GM12878 (cell line): ENCODE data around the gene CISTR. TPM values are rescaled to one million over a fixed set of nuclear protein-coding genes. Genes with fewer than 3 reads are reported as not detected.

Experiments used
- ATAC-seq: fragments of 200-7000 bp; cut with Tn5 transposase; 3 replicates; pipeline ENCODE4 v1.9.1; 2020; ENCODE audit warnings: mild to moderate bottlenecking, moderate library complexity
- BruUV-seq: library from RNA; stranded (reverse); fragments of 400-500 nt; replicated peaks from 2 replicates; lab custom pipeline; 2021; lab: Mats Ljungman, UMichigan
- CTCF ChIA-PET: fragments of 300-600 bp; sonication (Branson Sonifier 250); formaldehyde crosslinking; extraction: SDS; loops from one replicate; lab custom pipeline; 2021; ENCODE audit warnings: inconsistent platforms; lab: Yijun Ruan, JAX
- POLR2A ChIA-PET: fragments of 350-600 bp; formaldehyde crosslinking; extraction: SDS; loops from one replicate; lab custom pipeline; 2021; ENCODE audit warnings: inconsistent platforms; lab: Charles Lee
- RAD21 ChIA-PET: fragments of 300-600 bp; sonication (Branson Sonifier 250); formaldehyde crosslinking; loops from one replicate; lab custom pipeline; 2023; ENCODE audit warnings: antibody characterized with exemption; ENCODE audit not compliant: unreplicated experiment; lab: Charles Lee
- SMC1A ChIA-PET: fragments of 300-600 bp; sonication (Branson Sonifier 250); formaldehyde crosslinking; loops from one replicate; lab custom pipeline; 2023; ENCODE audit not compliant: unreplicated experiment, uncharacterized antibody; lab: Charles Lee
- DNase-seq: peaks from one replicate; pipeline ENCODE4 v3.0.0-alpha.2; 2011; ENCODE audit warnings: low read depth, low spot score
- FAIRE-seq: peaks from 3 replicates; lab custom pipeline; 2011; peaks lifted over from hg19 to GRCh38; lab: Jason Lieb, UNC
- H2AFZ ChIP-seq: 2 replicates; pipeline ENCODE4 v1.6.0; 2011; ENCODE audit warnings: low read depth, low read length, control low read depth; ENCODE audit not compliant: control insufficient read depth
- H3K27ac ChIP-seq: 2 replicates; pipeline ENCODE4 v1.5.1; 2011; ENCODE audit warnings: control low read depth; ENCODE audit not compliant: control insufficient read depth, insufficient read depth
- H3K27me3 ChIP-seq, 2 experiments: replicated peaks in 1 of 2; 2 replicates each; pipeline versions ENCODE4 v1.6.0 to v1.6.1; 2011; ENCODE audit warnings: low read length in 1 of 2; ENCODE audit not compliant: control insufficient read depth in 2 of 2, insufficient read depth in 2 of 2
- H3K36me3 ChIP-seq, 2 experiments: 2 replicates each; pipeline ENCODE4 v1.5.1; 2011; ENCODE audit warnings: low read length in 1 of 2; ENCODE audit not compliant: control insufficient read depth in 2 of 2, insufficient read depth in 2 of 2
- H3K4me1 ChIP-seq: 2 replicates; pipeline ENCODE4 v1.6.1; 2011; ENCODE audit warnings: mild to moderate bottlenecking, low read length, moderate library complexity, mixed read lengths; ENCODE audit not compliant: control insufficient read depth, insufficient read depth
- H3K4me2 ChIP-seq: 2 replicates; pipeline ENCODE4 v1.6.0; 2011; ENCODE audit warnings: control low read depth; ENCODE audit not compliant: control insufficient read depth, insufficient read depth
- H3K4me3 ChIP-seq: fragments of 200-600 bp; sonication (generic); 2 replicates; pipeline ENCODE4 v1.5.1; 2016
- H3K79me2 ChIP-seq: 2 replicates; pipeline ENCODE4 v1.6.0; 2011; ENCODE audit warnings: low read length; ENCODE audit not compliant: control insufficient read depth, insufficient read depth
- H3K9ac ChIP-seq: 2 replicates; pipeline ENCODE4 v1.8.0; 2011; ENCODE audit warnings: low read length, control low read depth, mixed read lengths; ENCODE audit not compliant: control insufficient read depth, insufficient read depth
- H3K9me3 ChIP-seq: replicated peaks from 3 replicates; pipeline ENCODE4 v1.5.1; 2011; ENCODE audit warnings: mild to moderate bottlenecking, low read length; ENCODE audit not compliant: control insufficient read depth, insufficient read depth
- H4K20me1 ChIP-seq: 2 replicates; pipeline ENCODE4 v1.6.0; 2011; ENCODE audit not compliant: control insufficient read depth, insufficient read depth
- BMI1 ChIP-seq: fragments of 450-650 bp; IDR thresholded peaks from 2 replicates; pipeline ENCODE4 v1.6.1; 2016; ENCODE audit warnings: mild to moderate bottlenecking, moderate library complexity, borderline replicate concordance
- DPF2 ChIP-seq: fragments of 450-650 bp; IDR thresholded peaks from 2 replicates; pipeline ENCODE4 v1.6.1; 2017; ENCODE audit warnings: mild to moderate bottlenecking
- JUND ChIP-seq: IDR thresholded peaks from 2 replicates; pipeline ENCODE4 v1.6.1; 2012; ENCODE audit warnings: low read depth, mild to moderate bottlenecking, low read length, improper control_type of control experiment, moderate library complexity
- TBL1XR1 ChIP-seq: IDR thresholded peaks from 2 replicates; pipeline ENCODE4 v1.6.1; 2012; ENCODE audit warnings: low read depth, low read length, improper control_type of control experiment
- WGBS: methylation state at CpG from one replicate; pipeline ENCODE4 v1.1.6; 2016; ENCODE audit warnings: low lambda C conversion rate; ENCODE audit not compliant: insufficient replicate concordance, insufficient coverage; ENCODE audit errors: missing lambda C conversion rate; 5-methylcytosine and 5-hydroxymethylcytosine counted together
- in situ Hi-C: fragments of 300-500 bp; cut with MboI; formaldehyde crosslinking; loops from 9 replicates; pipeline ENCODE4 v1.14.3; 2018; ENCODE audit warnings: mixed read lengths
- intact Hi-C: fragments of 100-400 bp; cut with micrococcal nuclease; formaldehyde crosslinking; loops from one replicate; pipeline ENCODE4 v1.14.2; 2022; ENCODE audit not compliant: unreplicated experiment
- polyA plus RNA-seq, 11 experiments: library from polyadenylated mRNA; depleted of rRNA in 4 of 11; unstranded in 6 of 11; stranded (reverse) in 5 of 11; fragments of >200 nt; fragmentation: Nextera tagmentation in 4 of 11; fragmentation: Illumina TruSeq in 1 of 11; extraction: Ambion mirVana in 4 of 11; extraction: Trizol in 1 of 11; gene quantifications; 1 replicate in 1 of 11; 2 replicates in 10 of 11; pipeline versions ENCODE4 v1.2.1 to v1.2.3, GENCODE V29; 2011 to 2016; ENCODE audit warnings: inconsistent platforms in 2 of 11, missing spikeins in 2 of 11, low read depth in 1 of 11
- total RNA-seq, 4 experiments: library from RNA; depleted of rRNA in 3 of 4; stranded (reverse); fragments of >200 nt in 3 of 4; fragmentation: Illumina TruSeq in 1 of 4; extraction: Trizol in 1 of 4; gene quantifications; 2 replicates each; pipeline versions ENCODE4 v1.2.1 to v1.2.3, GENCODE V29; 2013 to 2021
- TF ChIP-seq, protein P1 (sequence below): IDR thresholded peaks from 2 replicates; pipeline ENCODE4 v1.6.1; 2011; ENCODE audit warnings: low read depth, mild to moderate bottlenecking, low read length, moderate library complexity, borderline replicate concordance; ENCODE audit errors: extremely low read depth

Gene CISTR
- total and polyA plus RNA-seq, 10 of the 15 experiments (the other 5 are each of a cell fraction or from before 2014, with no cell fraction given): 0.26 TPM; not detected in 9

DNA sequence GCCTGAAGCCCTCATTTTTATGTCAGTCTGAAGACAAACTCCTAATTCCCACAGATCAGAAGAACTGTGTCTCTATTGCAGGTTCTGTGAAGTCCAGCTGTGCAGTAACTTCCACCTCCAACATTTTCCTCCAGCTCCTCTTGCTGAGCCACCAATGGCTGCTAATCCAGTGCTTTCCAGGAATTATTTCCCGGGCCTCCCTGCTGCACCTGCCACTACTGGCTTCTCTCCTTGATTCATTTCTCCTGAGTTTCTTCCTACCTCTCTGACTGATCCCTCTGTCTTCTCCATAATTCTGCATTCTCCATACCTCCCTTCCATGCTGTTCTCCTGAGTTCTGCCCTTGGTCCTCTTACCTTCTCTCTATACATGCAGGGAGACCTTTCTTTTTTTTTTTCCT, 45.7 kb downstream of the CISTR start (continued):
- TF ChIP-seq TBL1XR1 (no peak), JUND (no peak), BMI1 (no peak)
- TF ChIP-seq, protein P1, sequence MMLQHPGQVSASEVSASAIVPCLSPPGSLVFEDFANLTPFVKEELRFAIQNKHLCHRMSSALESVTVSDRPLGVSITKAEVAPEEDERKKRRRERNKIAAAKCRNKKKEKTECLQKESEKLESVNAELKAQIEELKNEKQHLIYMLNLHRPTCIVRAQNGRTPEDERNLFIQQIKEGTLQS: no peak
- TF ChIP-seq, all 136 proteins: peak for 0

DNA sequence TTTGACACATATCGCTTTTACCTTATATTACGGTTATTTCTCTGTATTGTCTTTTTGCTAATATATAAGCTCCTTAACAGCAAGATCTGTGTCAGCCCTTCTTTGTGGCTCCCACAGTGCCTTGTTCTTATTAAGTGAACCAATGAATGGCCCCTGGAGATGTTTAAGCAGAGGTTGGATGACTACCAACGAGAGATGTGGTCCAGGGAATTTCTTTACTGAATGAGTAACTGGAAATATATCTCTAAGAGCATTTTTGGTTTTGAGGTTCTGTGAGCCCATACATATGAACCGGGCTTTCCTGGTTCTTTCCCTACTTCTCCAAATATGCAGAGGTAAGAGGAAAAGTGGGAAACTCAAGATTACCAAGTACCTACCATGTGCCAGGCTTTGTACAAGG, 48.0 kb downstream of the CISTR start:
- H3K4me2 ChIP-seq: no peak overlapping the region
- FAIRE-seq (no peak), DNase-seq (no peak), ATAC-seq (no peak)
- H3K27ac ChIP-seq: no peak overlapping the region
- no peaks in the 10 kb centered on the region for H3K79me2 ChIP-seq
- H3K27me3 ChIP-seq: peaks cover 0 to 20% of the 10 kb centered on the region in 2 experiments; a peak in 3 of 4 replicates
- no peak overlapping the region for H2AFZ ChIP-seq
- ChIA-PET POLR2A (interaction anchor here (0.6 to 1.0 kb wide), 2 partner anchors 40 to 53 kb away, joined by 3 to 4 read pairs; no protein-coding TSS in a partner anchor), RAD21 (interaction anchor here (0.6 to 2.7 kb wide), 5 partner anchors 38 to 516 kb away, joined by 3 to 32 read pairs (median 6); no protein-coding TSS in a partner anchor), SMC1A (interaction anchor here (2.5 to 2.9 kb wide), 2 partner anchors 40 to 53 kb away, joined by 17 to 112 read pairs; no protein-coding TSS in a partner anchor)
- 40% methylated on average over 4 of the region's 4 CpGs for WGBS
- no TSS peak for BruUV-seq
- H3K4me1 ChIP-seq: no peaks in the 10 kb centered on the region
- no peak overlapping the region for H3K4me3 ChIP-seq
- intact Hi-C loops: loop anchor here (10.0 kb wide), 2 partner anchors 281 to 511 kb away; partner anchors contain the start of gene HOXC10
- in situ Hi-C loops: loop anchor here (5.0 kb wide), 1 partner anchor 39 kb away; no protein-coding TSS in a partner anchor
- H4K20me1 ChIP-seq: no peaks in the 10 kb centered on the region
- no peak for TF ChIP-seq DPF2
- TF ChIP-seq, all 136 proteins: peak for 0
- Histone ChIP-seq H3K9me3 (no peaks in the 10 kb centered on the region), H3K36me3 (no peaks in the 10 kb centered on the region), H3K9ac (no peak overlapping the region)
- CTCF ChIA-PET: interaction anchor here (1.0 to 7.9 kb wide), 7 partner anchors 13 to 160 kb away, joined by 3 to 459 read pairs (median 12); partner anchors contain the start of gene CALCOCO1
